HL-60/S4 treated with retinoic acid at 250 ng/mL for 4 days and 3 days (cell line): Measurements from ENCODE around the gene PAM.
"Not testable (repeated sequence)": the region's sequence is repeated elsewhere in the genome, so short reads cannot be mapped to it uniquely, and the experiment has no call there.

ENCODE experiments used
- in situ Hi-C: fragments of 300-500 bp; cut with MboI; formaldehyde crosslinking; loops from 2 replicates; pipeline ENCODE4 v1.7.0; 2022; ENCODE audit warnings: low sequenced_read_pairs

Gene PAM

GRCh38 chr5:102750151-102750834 is 4.8 kb upstream of the PAM start:
- in situ Hi-C loops = no loop called here

DNA sequence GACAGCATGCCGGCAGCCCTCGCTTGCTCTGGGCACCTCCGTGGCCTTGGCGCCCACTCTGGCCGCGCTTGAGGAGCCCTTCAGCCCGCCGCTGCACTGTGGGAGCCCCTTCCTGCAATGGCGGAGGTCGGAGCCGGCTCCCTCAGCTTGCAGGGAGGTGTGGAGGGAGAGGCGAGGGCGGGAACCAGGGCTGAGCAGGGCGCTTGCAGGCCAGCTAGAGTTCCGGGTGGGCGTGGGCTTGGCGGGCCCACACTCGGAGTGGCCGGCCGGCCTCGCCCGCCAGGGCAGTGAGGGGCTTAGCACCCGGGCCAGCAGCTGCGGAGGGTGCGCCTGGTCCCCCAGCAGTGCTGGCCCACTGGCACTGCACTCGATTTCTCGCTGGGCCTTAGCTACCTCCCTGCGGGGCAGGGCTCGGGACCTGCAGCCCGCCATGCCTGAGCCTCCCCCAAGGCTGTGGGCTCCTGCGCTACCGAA is 3.2 kb upstream of the PAM start:
- in situ Hi-C loops = not testable (repeated sequence)

DNA sequence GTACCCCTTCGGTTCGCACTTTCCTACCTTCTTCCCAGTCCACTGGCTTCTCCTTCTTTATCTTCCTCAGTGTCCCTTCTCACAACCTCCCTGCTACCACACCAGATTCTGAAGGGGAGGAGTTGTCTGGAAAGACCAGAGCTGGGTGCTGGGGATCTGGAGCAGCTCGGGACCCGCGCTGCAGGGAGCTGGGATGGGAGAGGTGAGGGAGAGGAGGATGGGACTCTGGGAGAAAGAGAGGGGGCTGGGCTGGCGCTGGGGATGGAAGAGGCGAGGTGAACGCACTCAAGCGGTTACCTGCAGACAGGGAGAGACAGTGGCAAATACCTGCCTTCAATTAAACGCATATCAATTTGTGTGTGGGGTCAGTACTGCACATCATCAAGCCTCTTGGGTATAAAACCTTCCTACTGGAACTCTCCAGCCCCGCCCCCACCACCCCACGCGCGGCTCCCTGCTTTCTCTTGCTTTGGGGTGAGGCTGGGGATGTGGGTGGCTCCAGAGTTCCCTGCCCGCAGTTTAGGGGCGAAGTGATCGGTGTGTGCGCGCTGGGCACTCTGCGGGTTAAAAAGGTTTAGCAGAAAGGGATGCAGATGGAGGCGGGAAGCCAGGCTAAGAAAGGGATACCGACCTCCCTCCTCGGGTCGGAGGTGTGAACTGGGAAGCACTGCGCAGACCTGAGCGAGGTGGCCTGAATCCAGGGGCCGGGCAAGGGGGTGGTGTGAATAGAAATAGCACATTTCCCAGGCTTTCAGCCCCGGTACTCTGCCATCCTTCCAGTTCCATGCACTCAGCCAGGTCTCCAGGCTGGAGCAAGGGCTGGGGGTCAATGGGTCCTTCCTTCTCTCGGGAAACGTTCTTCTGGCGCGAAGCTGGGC is 977 bp upstream of the PAM start:
- in situ Hi-C loops = no loop called here

- in situ Hi-C loops = no loop called here
Measured at GRCh38 chr5:102755686-102756371, 724 bp downstream of the PAM start.

DNA sequence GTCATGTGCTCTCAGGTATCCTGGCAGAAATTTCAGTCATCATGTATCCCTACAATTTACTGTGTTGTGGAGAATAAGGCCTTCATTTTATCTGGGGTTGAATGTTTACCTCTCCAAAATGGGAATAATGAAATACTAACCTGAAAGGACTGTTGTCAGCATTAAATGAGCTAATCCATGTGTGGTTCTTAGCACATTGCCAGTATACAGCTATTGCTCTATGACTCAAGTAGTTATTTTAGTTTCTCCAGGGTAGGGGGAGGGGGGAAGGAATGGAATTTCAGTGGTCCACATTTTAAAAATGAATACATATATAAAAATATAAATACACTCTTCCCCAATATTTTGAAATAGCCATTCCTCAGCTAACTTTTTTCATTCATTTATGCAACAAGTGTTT is 3.5 kb downstream of the PAM start:
- in situ Hi-C loops = no loop called here

DNA sequence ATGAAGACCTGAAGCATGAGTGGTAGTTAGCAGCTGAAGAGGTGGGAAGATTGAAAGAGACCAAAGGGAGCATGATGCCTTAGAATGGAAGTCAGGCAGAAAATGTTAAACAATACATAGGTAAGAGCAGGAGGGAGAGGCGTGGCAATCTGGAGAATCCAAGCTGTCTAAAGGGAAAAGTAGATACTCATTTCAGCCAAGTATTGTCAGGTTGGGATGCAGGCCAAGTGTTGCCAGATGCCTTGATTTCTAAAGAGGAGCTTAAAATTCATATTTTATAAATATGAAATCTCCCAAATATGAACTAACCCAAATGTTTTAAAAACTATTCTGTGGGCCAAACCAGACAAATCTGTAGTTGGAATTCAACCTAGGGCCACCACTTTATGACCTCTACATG is 4.2 kb downstream of the PAM start:
- in situ Hi-C loops = no loop called here

DNA sequence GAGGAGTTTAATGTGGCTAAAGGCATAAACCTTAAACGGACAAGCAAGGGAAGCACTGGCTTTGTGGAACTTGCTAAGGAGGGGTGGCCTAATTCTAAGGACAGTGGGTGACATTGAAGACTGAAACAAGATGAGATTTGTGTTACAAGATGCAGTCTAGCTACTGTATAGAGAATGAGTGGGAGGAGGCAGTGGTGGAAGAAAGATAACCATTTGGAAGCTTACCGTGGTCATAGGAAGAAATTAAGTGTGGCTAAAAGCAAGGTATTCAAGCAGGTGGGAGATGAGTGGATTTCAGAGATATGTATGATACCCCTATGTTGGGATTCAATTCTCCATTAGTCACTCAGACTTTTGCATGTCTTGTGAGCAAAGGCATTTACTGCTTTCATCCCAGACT is 4.6 kb downstream of the PAM start:
- in situ Hi-C loops = no loop called here

- in situ Hi-C loops = no loop called here
Measured at GRCh38 chr5:102760815-102761214, 5.7 kb downstream of the PAM start.

- in situ Hi-C loops = no loop called here
Measured at GRCh38 chr5:102762095-102762534, 7.0 kb downstream of the PAM start.

DNA sequence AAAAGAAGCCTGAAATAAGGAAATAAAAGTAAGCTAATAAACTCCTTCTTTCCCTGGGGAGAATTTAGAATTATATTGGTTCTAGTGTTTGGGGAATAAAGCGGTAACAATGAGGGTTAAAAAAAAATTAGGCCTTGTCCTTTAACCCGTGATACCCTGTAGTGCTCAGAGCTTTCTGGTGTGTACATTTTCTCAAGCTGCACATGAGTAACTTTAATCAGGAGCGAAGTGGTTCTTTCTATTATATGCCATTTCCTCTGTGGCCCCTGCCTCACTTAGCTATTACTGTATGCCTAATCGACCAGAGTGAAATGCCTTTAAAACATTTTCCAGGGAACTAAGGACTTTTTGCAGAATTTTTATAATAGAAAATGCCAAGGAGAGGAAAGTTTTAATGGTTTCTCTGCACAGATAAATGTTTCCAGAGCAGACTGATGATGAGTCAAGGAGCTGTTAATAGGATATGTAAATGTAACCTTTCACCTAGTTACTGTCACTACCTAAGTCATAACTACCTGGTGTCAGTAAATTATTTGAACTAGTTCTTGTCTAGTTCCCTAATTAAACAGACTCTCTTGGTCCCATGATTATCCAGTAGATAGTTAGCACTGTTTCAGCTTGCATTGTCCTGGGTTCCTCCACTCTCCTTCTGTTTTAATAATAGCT is 7.6 kb downstream of the PAM start:
- in situ Hi-C loops = no loop called here

DNA sequence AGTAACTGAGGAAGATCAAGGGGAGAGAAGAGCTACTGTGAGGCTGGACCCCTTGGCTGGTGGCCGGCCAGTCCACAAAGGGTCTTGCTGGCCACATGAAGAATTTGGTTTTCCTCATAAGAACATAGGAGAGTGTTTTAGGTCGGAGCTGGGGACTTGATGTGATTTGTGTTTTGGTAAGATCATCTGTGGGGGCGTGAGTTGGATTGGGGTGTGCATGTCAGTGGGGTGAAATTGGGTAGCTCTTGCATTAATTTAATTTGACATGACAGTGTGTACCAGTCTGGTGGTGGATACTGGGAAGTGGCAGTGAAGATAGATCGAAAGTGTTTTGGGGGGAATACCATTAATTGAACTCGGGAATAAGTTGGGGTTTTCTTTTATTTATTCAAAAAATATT is 8.6 kb downstream of the PAM start:
- in situ Hi-C loops = no loop called here

GRCh38 chr5:102764381-102765004 is 9.4 kb downstream of the PAM start:
- in situ Hi-C loops = no loop called here

DNA sequence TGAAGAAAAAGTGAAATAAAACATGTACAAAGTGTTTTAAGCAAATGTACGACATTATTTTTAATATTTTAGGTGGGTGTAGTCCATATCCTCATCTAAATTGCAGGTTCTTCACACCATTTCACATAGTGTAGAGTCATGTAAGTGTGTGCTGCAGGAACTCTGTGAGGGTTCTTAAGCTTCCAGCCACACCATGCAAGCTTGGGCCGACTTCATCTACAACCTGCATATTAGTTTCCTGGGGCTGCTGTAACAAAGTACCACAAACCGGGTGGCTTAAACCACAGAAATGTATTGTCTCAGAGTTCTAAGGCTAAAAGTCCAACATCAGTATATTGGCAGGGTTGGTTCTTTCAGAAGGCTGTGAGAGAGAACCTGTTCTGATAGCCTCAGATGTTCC is 10.2 kb downstream of the PAM start:
- in situ Hi-C loops = no loop called here

DNA sequence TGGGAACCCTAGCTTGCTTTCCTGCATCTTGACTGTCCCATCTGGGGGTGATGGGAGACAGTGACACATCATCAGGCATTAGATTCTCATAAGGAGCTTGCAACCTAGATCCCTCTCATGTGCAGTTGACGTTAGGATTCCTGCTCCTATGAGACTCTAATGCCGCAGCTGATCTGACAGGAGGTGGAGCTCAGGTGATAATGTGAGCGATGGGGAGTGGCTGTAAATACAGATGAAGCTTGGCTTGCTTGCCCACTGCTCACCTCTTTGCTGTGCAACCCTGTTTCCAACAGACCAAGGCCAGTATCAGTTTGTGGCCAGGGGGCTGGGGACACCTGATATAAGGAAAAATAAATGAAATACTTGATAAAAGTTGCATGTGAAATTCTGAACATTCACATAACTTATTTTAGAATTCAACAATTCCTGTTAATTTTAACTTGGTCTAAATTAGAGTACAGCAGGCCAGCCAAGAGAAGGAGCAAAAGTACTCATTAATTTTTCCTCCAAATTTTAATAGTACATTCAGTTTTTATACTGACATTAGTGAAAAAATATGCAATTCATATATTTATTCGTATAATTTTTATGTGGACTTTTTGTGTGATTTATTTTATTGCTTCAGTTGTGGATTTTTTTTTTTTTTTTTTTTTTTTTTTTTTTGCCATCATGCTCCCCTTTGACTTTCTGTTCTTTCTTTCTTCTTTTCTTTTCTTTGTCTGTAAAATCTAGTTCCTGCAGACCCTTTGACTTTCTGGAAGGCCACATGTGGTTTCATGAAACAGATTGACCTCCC is 11.4 kb downstream of the PAM start:
- in situ Hi-C loops = no loop called here

DNA sequence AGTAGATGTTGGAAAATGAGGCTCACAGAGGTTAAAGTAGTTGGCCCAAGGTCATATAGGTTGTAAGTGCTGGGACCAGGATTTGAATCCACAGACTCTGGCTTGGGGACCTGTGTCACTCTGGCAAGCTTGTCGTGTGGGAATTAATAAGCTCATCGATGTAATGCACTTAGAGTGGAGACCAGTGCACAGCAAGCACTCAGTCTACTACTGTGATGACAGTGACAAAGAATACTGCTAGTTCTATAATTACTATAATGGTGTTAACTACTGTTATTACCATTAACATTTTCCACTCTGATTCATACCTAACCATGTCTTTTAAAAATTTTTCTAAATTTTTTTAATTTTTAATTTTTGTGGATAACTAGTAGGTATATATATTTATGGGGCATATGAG is 12.8 kb downstream of the PAM start:
- in situ Hi-C loops = no loop called here

DNA sequence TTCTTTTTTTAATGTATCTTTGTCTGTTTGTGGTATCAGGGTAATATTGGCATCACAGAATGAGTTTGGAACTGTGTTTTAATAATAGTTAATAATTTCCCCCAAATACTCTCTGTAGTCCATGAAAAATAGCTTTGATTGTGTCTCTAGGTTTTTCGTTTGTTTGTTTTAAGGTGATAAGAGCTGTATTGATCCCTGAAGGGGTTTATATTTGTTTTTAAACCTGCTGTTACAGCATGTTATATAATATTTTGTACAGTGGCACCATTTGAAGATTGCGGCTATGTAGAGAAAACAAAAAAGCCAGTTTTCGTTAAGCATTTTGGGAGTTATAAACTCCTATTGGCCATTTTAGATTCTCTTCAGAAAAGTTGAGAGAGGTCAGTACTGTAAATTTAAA is 15.7 kb downstream of the PAM start:
- in situ Hi-C loops = no loop called here

GRCh38 chr5:102771435-102771834 is 16.3 kb downstream of the PAM start:
- in situ Hi-C loops = no loop called here

- in situ Hi-C loops = no loop called here
Measured at GRCh38 chr5:102772273-102772672, 17.2 kb downstream of the PAM start.

- in situ Hi-C loops = no loop called here
Measured at GRCh38 chr5:102773133-102773532, 18.0 kb downstream of the PAM start.

- in situ Hi-C loops = not testable (repeated sequence)
Measured at GRCh38 chr5:102775756-102776155, 20.7 kb downstream of the PAM start.
